Transverse colon (tissue), 4 donors: ENCODE data around the gene TMEM132D. TPM values are rescaled to one million over a fixed set of nuclear protein-coding genes. Genes with fewer than 3 reads are reported as not detected.

Source experiments
- DNase-seq: peaks from one replicate; pipeline ENCODE4 v3.0.0-alpha.2; 2019
- H3K27ac ChIP-seq, 4 donors: fragments of 200-600 bp; sonication (generic); 2 replicates each; pipeline ENCODE4 v1.5.1; 2016 to 2018; ENCODE audit warnings: inconsistent platforms in 4 of 4
- H3K27me3 ChIP-seq: fragments of 200-600 bp; sonication (generic); 2 replicates; pipeline ENCODE4 v1.5.1; 2017; ENCODE audit warnings: inconsistent platforms
- H3K36me3 ChIP-seq, 4 donors: fragments of 200-600 bp; sonication (generic); 2 replicates each; pipeline ENCODE4 v1.5.1; 2017 to 2019; ENCODE audit warnings: inconsistent platforms in 4 of 4
- H3K4me1 ChIP-seq, 4 donors: fragments of 200-600 bp; sonication (generic); 2 replicates each; pipeline ENCODE4 v1.5.1; 2017 to 2020; ENCODE audit warnings: inconsistent platforms in 4 of 4
- H3K4me3 ChIP-seq, 4 donors: fragments of 200-600 bp; sonication (generic); 1 replicate in 1 of 4; 2 replicates in 3 of 4; pipeline versions ENCODE4 v1.5.1 to v1.6.1; 2017 to 2019; ENCODE audit warnings: inconsistent platforms in 4 of 4
- H3K9me3 ChIP-seq, 2 donors: fragments of 200-600 bp; sonication (generic); 2 replicates each; pipeline ENCODE4 v1.5.1; 2017 to 2019; ENCODE audit warnings: inconsistent platforms in 2 of 2
- CTCF ChIP-seq, 5 experiments: fragments of 200-600 bp in 3 of 5; fragments of 450-650 bp in 2 of 5; sonication (generic) in 3 of 5; IDR thresholded peaks; 1 replicate in 2 of 5; 2 replicates in 3 of 5; pipeline ENCODE4 v1.5.1; 2016 to 2017; ENCODE audit warnings: antibody characterized with exemption in 5 of 5, inconsistent platforms in 3 of 5, mild to moderate bottlenecking in 2 of 5, moderate library complexity in 1 of 5
- EP300 ChIP-seq: sonication (generic); formaldehyde crosslinking; IDR thresholded peaks from one replicate; pipeline ENCODE4 v1.6.1; 2017; ENCODE audit warnings: antibody characterized with exemption, low read depth
- POLR2A ChIP-seq: fragments of 450-650 bp; IDR thresholded peaks from one replicate; pipeline ENCODE4 v1.6.1; 2016; ENCODE audit warnings: antibody characterized with exemption, mild to moderate bottlenecking, moderate library complexity
- POLR2AphosphoS5 ChIP-seq, 3 donors: sonication (generic); formaldehyde crosslinking; IDR thresholded peaks; one replicate each; pipeline ENCODE4 v1.6.1; 2016; ENCODE audit warnings: antibody characterized with exemption in 3 of 3
- WGBS, 2 donors: methylation state at CpG; one replicate each; pipeline ENCODE4 v1.1.5; 2018; ENCODE audit warnings: low coverage in 1 of 2; 5-methylcytosine and 5-hydroxymethylcytosine counted together
- in situ Hi-C, 4 donors: fragments of 200-750 bp; cut with MboI; loops; one replicate each; pipeline versions ENCODE4 v1.15.0 to v1.15.1; 2017; ENCODE audit warnings: low sequenced_read_pairs in 3 of 4, low pct_ligation_motif_present in 1 of 4, low pct_unique_long_range_greater_than_20kb in 1 of 4
- intact Hi-C: fragments of 100-400 bp; cut with DNase I; formaldehyde crosslinking; loops from one replicate; pipeline ENCODE4 v1.15.1; 2023; ENCODE audit warnings: low total_unique reads
- total RNA-seq, 4 donors: library from RNA; depleted of rRNA; stranded (reverse); fragments of >200 nt; gene quantifications; one replicate each; pipeline ENCODE4 v1.1.0, GENCODE V29; 2016

Gene TMEM132D
- total RNA-seq, 4 donors from 2014 or later: 0.48 to 0.55 TPM; not detected in 2

- in situ Hi-C loops (no loop called here), intact Hi-C loops (no loop called here)
These were observed 344.0 kb downstream of the TMEM132D start for GRCh38 chr12:129559776-129560175.

GRCh38 chr12:129558036-129558435 is 345.8 kb downstream of the TMEM132D start:
- Histone ChIP-seq H3K27me3 (no peaks in the 10 kb centered on the region), H3K4me3 (no peak overlapping the region), H3K9me3 (peaks cover 0 to under 1% of the 10 kb centered on the region in 2 donors), H3K4me1 (no peaks in the 10 kb centered on the region), H3K36me3 (no peaks in the 10 kb centered on the region), H3K27ac (no peak overlapping the region)
- intact Hi-C loops: no loop called here
- in situ Hi-C loops: no loop called here
- no peak for TF ChIP-seq EP300
- no peak for TF ChIP-seq CTCF (IDR thresholded peaks at IDR 0.05)
- no peak for TF ChIP-seq POLR2A
- TF ChIP-seq POLR2AphosphoS5 (IDR thresholded peaks at IDR 0.05): no peak
- WGBS, 2 donors: 49 to 60% methylated on average over 1 to 2 of the region's 2 CpGs
- DNase-seq: no peak

More at GRCh38 chr12:129559776-129560175, 344.0 kb downstream of the TMEM132D start:
- Histone ChIP-seq H3K36me3 (no peaks in the 10 kb centered on the region), H3K27ac (no peak overlapping the region), H3K27me3 (no peaks in the 10 kb centered on the region), H3K4me3 (no peak overlapping the region), H3K9me3 (no peaks in the 10 kb centered on the region), H3K4me1 (no peaks in the 10 kb centered on the region)
- no peak for TF ChIP-seq EP300
- DNase-seq: no peak
- 72 to 79% methylated on average over 4 of the region's 4 CpGs for WGBS, 2 donors

GRCh38 chr12:129556082-129556481 is 347.7 kb downstream of the TMEM132D start:
- Histone ChIP-seq H3K9me3 (peaks cover 0 to 6% of the 10 kb centered on the region in 2 donors), H3K4me1 (no peaks in the 10 kb centered on the region), H3K27me3 (no peaks in the 10 kb centered on the region), H3K36me3 (no peaks in the 10 kb centered on the region), H3K4me3 (no peak overlapping the region), H3K27ac (no peak overlapping the region)
- in situ Hi-C loops: no loop called here
- DNase-seq: no peak
- 55 to 60% methylated on average over 2 to 9 of the region's 9 CpGs for whole genome bisulfite sequencing, 2 donors
- TF ChIP-seq POLR2A (no peak), EP300 (no peak), CTCF (IDR thresholded peaks at IDR 0.05) (no peak), POLR2AphosphoS5 (IDR thresholded peaks at IDR 0.05) (no peak)
- intact Hi-C loops: no loop called here

GRCh38 chr12:129552996-129553750 is 350.7 kb downstream of the TMEM132D start:
- Histone ChIP-seq H3K27ac (no peak overlapping the region), H3K27me3 (no peaks in the 10 kb centered on the region), H3K9me3 (peaks cover 0 to 6% of the 10 kb centered on the region in 2 donors), H3K4me3 (no peak overlapping the region), H3K4me1 (no peaks in the 10 kb centered on the region), H3K36me3 (no peaks in the 10 kb centered on the region)
- in situ Hi-C loops: no loop called here
- intact Hi-C loops: no loop called here
- TF ChIP-seq POLR2AphosphoS5 (IDR thresholded peaks at IDR 0.05) (no peak), EP300 (no peak), CTCF (IDR thresholded peaks at IDR 0.05) (no peak), POLR2A (no peak)
- WGBS, 2 donors: 88 to 100% methylated on average over 1 to 19 of the region's 19 CpGs
- DNase-seq: no peak
